ENCODE measurements around the gene KCNK13. TPM values are rescaled to one million over a fixed set of nuclear protein-coding genes. Genes with fewer than 3 reads are reported as not detected.

KCNK13 gene
- total and polyA plus RNA-seq, 2 experiments from 2014 or later, result 0.21 to 1.0 TPM

GRCh38 chr14:90105756-90106155 lies 44.0 kb downstream of the KCNK13 start (continued):
- TF ChIP-seq, protein P1, sequence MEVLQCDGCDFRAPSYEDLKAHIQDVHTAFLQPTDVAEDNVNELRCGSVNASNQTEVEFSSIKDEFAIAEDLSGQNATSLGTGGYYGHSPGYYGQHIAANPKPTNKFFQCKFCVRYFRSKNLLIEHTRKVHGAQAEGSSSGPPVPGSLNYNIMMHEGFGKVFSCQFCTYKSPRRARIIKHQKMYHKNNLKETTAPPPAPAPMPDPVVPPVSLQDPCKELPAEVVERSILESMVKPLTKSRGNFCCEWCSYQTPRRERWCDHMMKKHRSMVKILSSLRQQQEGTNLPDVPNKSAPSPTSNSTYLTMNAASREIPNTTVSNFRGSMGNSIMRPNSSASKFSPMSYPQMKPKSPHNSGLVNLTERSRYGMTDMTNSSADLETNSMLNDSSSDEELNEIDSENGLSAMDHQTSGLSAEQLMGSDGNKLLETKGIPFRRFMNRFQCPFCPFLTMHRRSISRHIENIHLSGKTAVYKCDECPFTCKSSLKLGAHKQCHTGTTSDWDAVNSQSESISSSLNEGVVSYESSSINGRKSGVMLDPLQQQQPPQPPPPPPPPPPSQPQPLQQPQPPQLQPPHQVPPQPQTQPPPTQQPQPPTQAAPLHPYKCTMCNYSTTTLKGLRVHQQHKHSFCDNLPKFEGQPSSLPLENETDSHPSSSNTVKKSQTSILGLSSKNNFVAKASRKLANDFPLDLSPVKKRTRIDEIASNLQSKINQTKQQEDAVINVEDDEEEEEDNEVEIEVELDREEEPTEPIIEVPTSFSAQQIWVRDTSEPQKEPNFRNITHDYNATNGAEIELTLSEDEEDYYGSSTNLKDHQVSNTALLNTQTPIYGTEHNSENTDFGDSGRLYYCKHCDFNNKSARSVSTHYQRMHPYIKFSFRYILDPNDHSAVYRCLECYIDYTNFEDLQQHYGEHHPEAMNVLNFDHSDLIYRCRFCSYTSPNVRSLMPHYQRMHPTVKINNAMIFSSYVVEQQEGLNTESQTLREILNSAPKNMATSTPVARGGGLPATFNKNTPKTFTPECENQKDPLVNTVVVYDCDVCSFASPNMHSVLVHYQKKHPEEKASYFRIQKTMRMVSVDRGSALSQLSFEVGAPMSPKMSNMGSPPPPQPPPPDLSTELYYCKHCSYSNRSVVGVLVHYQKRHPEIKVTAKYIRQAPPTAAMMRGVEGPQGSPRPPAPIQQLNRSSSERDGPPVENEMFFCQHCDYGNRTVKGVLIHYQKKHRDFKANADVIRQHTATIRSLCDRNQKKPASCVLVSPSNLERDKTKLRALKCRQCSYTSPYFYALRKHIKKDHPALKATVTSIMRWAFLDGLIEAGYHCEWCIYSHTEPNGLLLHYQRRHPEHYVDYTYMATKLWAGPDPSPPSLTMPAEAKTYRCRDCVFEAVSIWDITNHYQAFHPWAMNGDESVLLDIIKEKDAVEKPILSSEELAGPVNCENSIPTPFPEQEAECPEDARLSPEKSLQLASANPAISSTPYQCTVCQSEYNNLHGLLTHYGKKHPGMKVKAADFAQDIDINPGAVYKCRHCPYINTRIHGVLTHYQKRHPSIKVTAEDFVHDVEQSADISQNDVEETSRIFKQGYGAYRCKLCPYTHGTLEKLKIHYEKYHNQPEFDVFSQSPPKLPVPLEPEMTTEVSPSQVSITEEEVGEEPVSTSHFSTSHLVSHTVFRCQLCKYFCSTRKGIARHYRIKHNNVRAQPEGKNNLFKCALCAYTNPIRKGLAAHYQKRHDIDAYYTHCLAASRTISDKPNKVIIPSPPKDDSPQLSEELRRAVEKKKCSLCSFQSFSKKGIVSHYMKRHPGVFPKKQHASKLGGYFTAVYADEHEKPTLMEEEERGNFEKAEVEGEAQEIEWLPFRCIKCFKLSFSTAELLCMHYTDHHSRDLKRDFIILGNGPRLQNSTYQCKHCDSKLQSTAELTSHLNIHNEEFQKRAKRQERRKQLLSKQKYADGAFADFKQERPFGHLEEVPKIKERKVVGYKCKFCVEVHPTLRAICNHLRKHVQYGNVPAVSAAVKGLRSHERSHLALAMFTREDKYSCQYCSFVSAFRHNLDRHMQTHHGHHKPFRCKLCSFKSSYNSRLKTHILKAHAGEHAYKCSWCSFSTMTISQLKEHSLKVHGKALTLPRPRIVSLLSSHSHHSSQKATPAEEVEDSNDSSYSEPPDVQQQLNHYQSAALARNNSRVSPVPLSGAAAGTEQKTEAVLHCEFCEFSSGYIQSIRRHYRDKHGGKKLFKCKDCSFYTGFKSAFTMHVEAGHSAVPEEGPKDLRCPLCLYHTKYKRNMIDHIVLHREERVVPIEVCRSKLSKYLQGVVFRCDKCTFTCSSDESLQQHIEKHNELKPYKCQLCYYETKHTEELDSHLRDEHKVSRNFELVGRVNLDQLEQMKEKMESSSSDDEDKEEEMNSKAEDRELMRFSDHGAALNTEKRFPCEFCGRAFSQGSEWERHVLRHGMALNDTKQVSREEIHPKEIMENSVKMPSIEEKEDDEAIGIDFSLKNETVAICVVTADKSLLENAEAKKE (CRISPR knock-in tag; IDR thresholded peaks at IDR 0.05), result no peak

DNA sequence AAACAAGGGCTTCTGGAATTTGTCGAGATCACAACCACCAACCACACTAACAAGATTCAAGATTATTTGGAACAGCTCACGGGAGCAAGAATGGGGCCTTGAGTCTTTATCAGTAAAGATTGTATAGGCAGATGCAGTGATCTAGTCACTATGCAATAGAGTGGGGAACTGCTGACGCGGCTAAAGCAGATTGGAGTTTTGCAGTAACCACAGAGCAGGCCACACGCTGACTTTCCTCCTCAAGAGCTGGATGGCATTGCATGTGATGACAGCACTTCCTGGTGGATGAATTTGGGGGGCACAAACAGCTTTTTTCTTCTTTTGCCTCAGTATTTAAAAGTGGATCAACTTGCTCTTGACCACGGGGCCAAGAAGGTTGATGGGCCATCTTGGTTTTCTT lies 46.0 kb downstream of the KCNK13 start:
- no peak overlapping the region for H2AFZ ChIP-seq
- TF ChIP-seq, protein P2, sequence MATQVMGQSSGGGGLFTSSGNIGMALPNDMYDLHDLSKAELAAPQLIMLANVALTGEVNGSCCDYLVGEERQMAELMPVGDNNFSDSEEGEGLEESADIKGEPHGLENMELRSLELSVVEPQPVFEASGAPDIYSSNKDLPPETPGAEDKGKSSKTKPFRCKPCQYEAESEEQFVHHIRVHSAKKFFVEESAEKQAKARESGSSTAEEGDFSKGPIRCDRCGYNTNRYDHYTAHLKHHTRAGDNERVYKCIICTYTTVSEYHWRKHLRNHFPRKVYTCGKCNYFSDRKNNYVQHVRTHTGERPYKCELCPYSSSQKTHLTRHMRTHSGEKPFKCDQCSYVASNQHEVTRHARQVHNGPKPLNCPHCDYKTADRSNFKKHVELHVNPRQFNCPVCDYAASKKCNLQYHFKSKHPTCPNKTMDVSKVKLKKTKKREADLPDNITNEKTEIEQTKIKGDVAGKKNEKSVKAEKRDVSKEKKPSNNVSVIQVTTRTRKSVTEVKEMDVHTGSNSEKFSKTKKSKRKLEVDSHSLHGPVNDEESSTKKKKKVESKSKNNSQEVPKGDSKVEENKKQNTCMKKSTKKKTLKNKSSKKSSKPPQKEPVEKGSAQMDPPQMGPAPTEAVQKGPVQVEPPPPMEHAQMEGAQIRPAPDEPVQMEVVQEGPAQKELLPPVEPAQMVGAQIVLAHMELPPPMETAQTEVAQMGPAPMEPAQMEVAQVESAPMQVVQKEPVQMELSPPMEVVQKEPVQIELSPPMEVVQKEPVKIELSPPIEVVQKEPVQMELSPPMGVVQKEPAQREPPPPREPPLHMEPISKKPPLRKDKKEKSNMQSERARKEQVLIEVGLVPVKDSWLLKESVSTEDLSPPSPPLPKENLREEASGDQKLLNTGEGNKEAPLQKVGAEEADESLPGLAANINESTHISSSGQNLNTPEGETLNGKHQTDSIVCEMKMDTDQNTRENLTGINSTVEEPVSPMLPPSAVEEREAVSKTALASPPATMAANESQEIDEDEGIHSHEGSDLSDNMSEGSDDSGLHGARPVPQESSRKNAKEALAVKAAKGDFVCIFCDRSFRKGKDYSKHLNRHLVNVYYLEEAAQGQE (IDR thresholded peaks at IDR 0.05; ENCODE audit: unreplicated experiment), result no peak
- TF ChIP-seq CTCF (conservative IDR thresholded peaks at IDR 0.05; ENCODE audit: low read depth in 2 of 2), result peak in 1 of 2 experiments; percentile 21; a peak in 1 of 4 replicates
- Mint-ChIP-seq H3K9me3 (no peaks in the 10 kb centered on the region), H3K27me3 (ENCODE audit: insufficient read depth, low read depth, poor library complexity) (peaks cover 7% of the 10 kb centered on the region), H3K36me3 (ENCODE audit: low read depth) (no peaks in the 10 kb centered on the region), H3K4me3 (no peak overlapping the region), H3K27ac (no peak overlapping the region), H3K4me1 (no peaks in the 10 kb centered on the region)
- no peaks in the 10 kb centered on the region; the same call in 1 of the 2 replicates for H3K9me2 ChIP-seq (ENCODE audit: insufficient read depth)
- no peak overlapping the region for H3K27ac ChIP-seq (ENCODE audit: low read depth)
- H3K79me2 ChIP-seq (replicated peaks; ENCODE audit: insufficient read depth), result no peaks in the 10 kb centered on the region
- ATAC-seq, result no peak
- no peak overlapping the region for H3K4me2 ChIP-seq
- H3K27me3 ChIP-seq (ENCODE audit: insufficient read depth), result no peaks in the 10 kb centered on the region
- no peaks in the 10 kb centered on the region for H4K20me1 ChIP-seq (replicated peaks; ENCODE audit: insufficient read depth)
- H3K4me1 ChIP-seq (ENCODE audit: insufficient read depth), result no peaks in the 10 kb centered on the region
- no peak overlapping the region for H3K4me3 ChIP-seq
- DNase-seq (ENCODE audit: low spot score), result no peak
- no peaks in the 10 kb centered on the region for H3F3A ChIP-seq (replicated peaks; ENCODE audit: low read depth)
- no peaks in the 10 kb centered on the region for H3K36me3 ChIP-seq (ENCODE audit: insufficient read depth)

Data from GM23338 (cell line).